IPS-NIHi7 (cell line): ENCODE measurements around the gene AQP3.
A peak's percentile ranks its signal among the peaks of the same experiment; 100 is the strongest.
"Not testable (repeated sequence)": the region's sequence is repeated elsewhere in the genome, so short reads cannot be mapped to it uniquely, and the experiment has no call there.

Experiments used
- DNase-seq: peaks from one replicate; pipeline ENCODE4 v3.0.0; 2012; ENCODE audit warnings: mixed read lengths; ENCODE audit errors: extremely low spot score

Gene AQP3

GRCh38 chr9:33414889-33415500 lies 32.4 kb downstream of the AQP3 start:
- DNase-seq, result peak; percentile 4

- DNase-seq, result peak; percentile 5
These were observed 33.1 kb downstream of the AQP3 start for GRCh38 chr9:33414268-33414667.

- peak; percentile 6 for DNase-seq
These were observed 39.3 kb downstream of the AQP3 start for GRCh38 chr9:33408087-33408486.

- no peak for DNase-seq
These were observed 40.3 kb downstream of the AQP3 start for GRCh38 chr9:33407061-33407460.

GRCh38 chr9:33404788-33405362 lies 42.5 kb downstream of the AQP3 start:
- peak; percentile 16 for DNase-seq

- peak; percentile 8 for DNase-seq
These were observed 43.2 kb downstream of the AQP3 start for GRCh38 chr9:33403941-33404787.

GRCh38 chr9:33402371-33402770 lies 45.0 kb downstream of the AQP3 start, which contains the start of gene AQP7:
Gene AQP7, minus strand, starts transcription at chr9:33402568. Its CDS starts 1,306 bp downstream, at chr9:33401262.
- not testable (repeated sequence) for DNase-seq

- not testable (repeated sequence) for DNase-seq
These were observed 45.6 kb downstream of the AQP3 start for GRCh38 chr9:33401809-33402208.

GRCh38 chr9:33399047-33399446 lies 48.3 kb downstream of the AQP3 start:
- not testable (repeated sequence) for DNase-seq

- not testable (repeated sequence) for DNase-seq
These were observed 49.6 kb downstream of the AQP3 start for GRCh38 chr9:33397801-33398200.

GRCh38 chr9:33395159-33395879 lies 52.1 kb downstream of the AQP3 start:
- not testable (repeated sequence) for DNase-seq

- DNase-seq, result not testable (repeated sequence)
These were observed 53.4 kb downstream of the AQP3 start for GRCh38 chr9:33393986-33394385.

GRCh38 chr9:33393581-33393980 lies 53.8 kb downstream of the AQP3 start:
- no peak for DNase-seq

- peak; percentile 7 for DNase-seq
These were observed 54.8 kb downstream of the AQP3 start for GRCh38 chr9:33392591-33393021.
